ENCODE measurements around the gene TENM4.

The TENM4 gene

DNA sequence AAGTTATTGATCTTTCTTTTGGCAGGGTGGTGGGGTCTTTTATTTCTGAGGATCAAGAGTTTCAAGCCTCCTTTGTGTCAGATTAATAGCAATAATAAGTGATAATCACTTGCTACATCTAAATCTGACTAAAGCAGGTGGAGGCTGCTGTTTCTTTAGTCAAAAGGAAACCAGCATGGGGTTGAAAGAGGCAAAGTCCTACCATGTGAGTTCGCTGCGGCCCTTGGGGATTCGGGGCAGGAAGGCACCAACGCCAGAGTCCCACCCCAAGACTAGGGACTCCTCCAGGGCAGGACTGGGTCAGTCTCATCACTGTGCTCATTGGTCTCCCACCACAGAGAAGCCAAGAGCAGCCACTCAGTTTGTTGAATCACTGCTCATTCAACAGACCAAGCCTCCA, 73.0 kb downstream of the TENM4 start:
- H3K9me3 ChIP-seq (ENCODE audit: control insufficient read depth, low read length) = no peaks in the 10 kb centered on the region
- H3K27ac ChIP-seq (ENCODE audit: low read depth, low read length, severe bottlenecking) = no peak overlapping the region
- no peaks in the 10 kb centered on the region for H3K36me3 ChIP-seq (ENCODE audit: control insufficient read depth, insufficient read depth, low read length)
- H3K4me1 ChIP-seq (ENCODE audit: control insufficient read depth, insufficient read depth, low read length, poor library complexity, severe bottlenecking) = no peaks in the 10 kb centered on the region
- 67 to 96% methylated on average over 4 of the region's 4 CpGs for WGBS, 2 experiments (ENCODE audit: insufficient coverage in 2 of 2)
- no peak overlapping the region for H3K4me3 ChIP-seq (ENCODE audit: extremely low read depth, insufficient read depth, low read length, poor library complexity, severe bottlenecking)

DNA sequence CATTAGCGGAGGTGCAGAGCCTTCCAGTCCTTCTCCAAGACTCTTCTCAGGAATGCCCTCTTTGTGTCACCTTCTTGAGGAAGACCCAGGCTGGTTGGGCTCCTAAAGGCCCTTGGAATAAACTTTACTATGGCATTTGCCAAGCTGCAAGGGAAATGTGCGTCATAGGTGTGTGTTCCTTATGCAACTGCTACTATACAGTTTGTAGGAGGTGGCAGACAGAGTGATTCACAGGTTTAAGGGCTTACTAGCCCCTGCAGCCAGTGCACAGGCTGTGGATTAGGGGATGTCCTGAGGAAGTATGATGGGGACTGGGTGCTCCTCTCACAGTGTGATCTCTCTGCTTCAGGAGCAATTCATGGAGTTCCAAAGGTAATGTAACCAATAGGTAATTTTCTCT, 74.6 kb downstream of the TENM4 start:
- H3K36me3 ChIP-seq (ENCODE audit: control insufficient read depth, insufficient read depth, low read length) = no peaks in the 10 kb centered on the region
- H3K9me3 ChIP-seq (ENCODE audit: control insufficient read depth, low read length) = no peaks in the 10 kb centered on the region
- H3K4me1 ChIP-seq (ENCODE audit: control insufficient read depth, insufficient read depth, low read length, poor library complexity, severe bottlenecking) = no peaks in the 10 kb centered on the region
- WGBS, 2 experiments (ENCODE audit: insufficient coverage in 2 of 2) = 83 to 89% methylated on average over 1 to 2 of the region's 2 CpGs
- no peak overlapping the region for H3K27ac ChIP-seq (ENCODE audit: low read depth, low read length, severe bottlenecking)
- H3K4me3 ChIP-seq (ENCODE audit: extremely low read depth, insufficient read depth, low read length, poor library complexity, severe bottlenecking) = no peak overlapping the region

DNA sequence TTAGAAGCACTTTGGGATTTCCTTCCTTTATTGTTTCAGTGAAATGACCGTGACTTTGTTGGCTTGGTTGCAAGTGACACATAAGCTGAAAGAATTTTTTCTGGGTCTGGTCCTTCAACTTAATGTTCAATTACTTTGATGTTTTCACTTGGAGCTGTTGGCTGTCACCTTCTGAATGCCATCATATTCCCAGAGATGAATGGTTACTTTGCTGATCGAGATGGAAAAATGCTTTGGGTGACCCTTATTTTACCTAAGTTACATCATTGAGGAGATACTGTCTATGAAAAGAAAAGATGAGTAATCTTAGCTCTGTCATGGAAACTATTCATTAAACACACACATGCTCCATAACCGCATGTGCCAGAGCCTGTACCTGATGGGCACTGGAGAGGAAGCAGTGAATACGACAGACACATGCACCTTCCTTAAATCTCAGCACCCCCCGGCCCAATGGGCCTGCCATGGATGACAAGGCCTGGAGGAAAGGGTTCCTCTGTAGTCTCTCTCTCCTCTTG, 76.9 kb downstream of the TENM4 start:
- Histone ChIP-seq H3K27ac (ENCODE audit: low read depth, low read length, severe bottlenecking) (no peak overlapping the region), H3K4me3 (ENCODE audit: extremely low read depth, insufficient read depth, low read length, poor library complexity, severe bottlenecking) (no peak overlapping the region), H3K4me1 (ENCODE audit: control insufficient read depth, insufficient read depth, low read length, poor library complexity, severe bottlenecking) (no peaks in the 10 kb centered on the region), H3K9me3 (ENCODE audit: control insufficient read depth, low read length) (no peaks in the 10 kb centered on the region), H3K36me3 (ENCODE audit: control insufficient read depth, insufficient read depth, low read length) (no peaks in the 10 kb centered on the region)
- 96 to 100% methylated on average over 1 to 4 of the region's 5 CpGs for WGBS, 2 experiments (ENCODE audit: insufficient coverage in 2 of 2)

DNA sequence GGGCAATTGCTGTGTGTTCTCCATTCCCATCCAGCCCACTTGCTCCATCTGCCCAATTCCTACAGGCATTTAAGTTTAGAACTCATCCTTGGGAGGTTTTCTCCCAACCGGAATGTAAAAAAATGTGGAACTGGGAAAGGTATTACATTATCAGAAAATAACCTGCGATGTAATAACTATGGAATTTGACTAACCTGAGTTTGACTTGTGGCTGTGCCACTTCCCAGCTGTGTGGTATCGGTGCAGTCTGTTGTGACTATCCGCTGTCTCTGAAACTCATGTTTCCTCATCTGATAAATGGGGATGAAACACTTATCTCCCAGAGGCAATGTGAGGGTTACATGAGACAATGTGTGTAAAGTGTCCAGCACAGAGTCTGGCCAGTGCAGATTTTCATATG, 77.6 kb downstream of the TENM4 start:
- Histone ChIP-seq H3K4me1 (ENCODE audit: control insufficient read depth, insufficient read depth, low read length, poor library complexity, severe bottlenecking) (no peaks in the 10 kb centered on the region), H3K9me3 (ENCODE audit: control insufficient read depth, low read length) (no peaks in the 10 kb centered on the region), H3K4me3 (ENCODE audit: extremely low read depth, insufficient read depth, low read length, poor library complexity, severe bottlenecking) (no peak overlapping the region), H3K27ac (ENCODE audit: low read depth, low read length, severe bottlenecking) (no peak overlapping the region), H3K36me3 (ENCODE audit: control insufficient read depth, insufficient read depth, low read length) (no peaks in the 10 kb centered on the region)
- 92 to 100% methylated on average over 2 to 3 of the region's 4 CpGs for WGBS, 2 experiments (ENCODE audit: insufficient coverage in 2 of 2)

DNA sequence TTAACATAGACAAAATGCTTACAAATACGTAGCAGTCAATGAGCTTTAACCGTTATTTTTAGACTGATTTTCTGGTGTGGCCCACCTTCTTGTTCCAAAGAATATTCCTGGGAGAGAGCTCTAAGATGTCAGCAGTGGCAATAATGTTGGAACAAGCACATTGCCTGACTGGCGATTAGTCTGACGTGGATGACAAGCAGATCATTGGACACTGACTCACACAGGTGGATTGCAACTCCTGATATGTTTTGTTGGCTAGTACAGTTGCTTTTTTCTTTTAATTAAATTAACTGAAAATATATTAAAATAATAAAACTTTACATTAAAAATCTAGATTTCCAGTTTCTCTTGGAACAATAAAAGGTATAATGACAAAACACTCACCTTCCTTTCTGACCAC, 78.0 kb downstream of the TENM4 start:
- no peak overlapping the region for H3K4me3 ChIP-seq (ENCODE audit: extremely low read depth, insufficient read depth, low read length, poor library complexity, severe bottlenecking)
- no peaks in the 10 kb centered on the region for H3K4me1 ChIP-seq (ENCODE audit: control insufficient read depth, insufficient read depth, low read length, poor library complexity, severe bottlenecking)
- H3K27ac ChIP-seq (ENCODE audit: low read depth, low read length, severe bottlenecking) = no peak overlapping the region
- no peaks in the 10 kb centered on the region for H3K36me3 ChIP-seq (ENCODE audit: control insufficient read depth, insufficient read depth, low read length)
- WGBS, 2 experiments (ENCODE audit: insufficient coverage in 2 of 2) = 89 to 93% methylated on average over 2 to 4 of the region's 4 CpGs
- H3K9me3 ChIP-seq (ENCODE audit: control insufficient read depth, low read length) = no peaks in the 10 kb centered on the region

DNA sequence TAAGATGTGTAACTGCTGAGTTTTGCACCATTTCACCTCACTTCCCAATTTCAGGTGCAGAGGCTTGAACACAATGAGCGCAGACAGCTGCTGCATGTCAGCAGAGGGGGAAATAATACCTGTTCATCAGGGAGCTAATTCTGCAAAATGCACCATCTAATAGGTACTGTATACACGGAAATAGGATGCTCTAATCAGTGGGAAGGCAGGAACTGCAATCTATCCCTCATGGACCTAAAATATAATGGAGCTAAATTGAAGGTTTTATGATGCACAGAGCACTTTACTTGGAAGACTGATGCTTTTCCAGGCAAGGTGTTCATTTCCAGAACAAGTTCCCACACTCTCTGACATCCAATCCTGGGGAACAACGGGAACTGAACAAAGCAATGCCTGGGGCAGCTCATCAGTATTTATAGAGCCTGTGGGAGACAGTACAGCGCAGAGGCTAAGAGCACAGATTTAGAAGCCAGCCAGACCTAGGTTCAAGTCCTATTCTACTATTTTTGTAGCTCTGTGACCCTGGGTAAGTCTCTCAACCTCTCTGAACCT, 78.5 kb downstream of the TENM4 start:
- H3K36me3 ChIP-seq (ENCODE audit: control insufficient read depth, insufficient read depth, low read length) = no peaks in the 10 kb centered on the region
- WGBS, 2 experiments (ENCODE audit: insufficient coverage in 2 of 2) = 87 to 89% methylated on average over 3 of the region's 4 CpGs
- no peak overlapping the region for H3K27ac ChIP-seq (ENCODE audit: low read depth, low read length, severe bottlenecking)
- no peaks in the 10 kb centered on the region for H3K9me3 ChIP-seq (ENCODE audit: control insufficient read depth, low read length)
- no peak overlapping the region for H3K4me3 ChIP-seq (ENCODE audit: extremely low read depth, insufficient read depth, low read length, poor library complexity, severe bottlenecking)
- H3K4me1 ChIP-seq (ENCODE audit: control insufficient read depth, insufficient read depth, low read length, poor library complexity, severe bottlenecking) = no peaks in the 10 kb centered on the region

DNA sequence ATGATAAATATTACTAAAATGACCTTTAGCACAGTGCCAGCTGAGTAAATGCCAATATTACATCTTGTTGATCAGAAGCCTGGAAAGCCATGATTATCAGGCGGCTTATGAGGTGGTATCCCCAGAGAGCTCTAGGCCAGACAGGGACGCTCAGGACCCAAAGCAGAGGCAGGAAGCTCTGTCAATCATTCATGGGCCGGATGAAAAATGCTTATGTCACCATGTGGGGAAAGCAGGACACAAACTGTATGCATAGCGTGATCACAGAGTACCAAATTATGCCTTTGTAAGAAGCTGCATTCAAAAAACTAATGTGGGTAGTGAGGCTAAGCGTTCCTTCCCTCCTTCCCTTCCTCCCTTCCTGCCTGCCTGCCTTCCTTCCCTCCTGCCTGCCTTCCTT, 82.6 kb downstream of the TENM4 start:
- 87 to 91% methylated on average over 3 to 5 of the region's 5 CpGs for WGBS, 2 experiments (ENCODE audit: insufficient coverage in 2 of 2)
- Histone ChIP-seq H3K27ac (ENCODE audit: low read depth, low read length, severe bottlenecking) (no peak overlapping the region), H3K36me3 (ENCODE audit: control insufficient read depth, insufficient read depth, low read length) (no peaks in the 10 kb centered on the region), H3K4me1 (ENCODE audit: control insufficient read depth, insufficient read depth, low read length, poor library complexity, severe bottlenecking) (peaks cover 10% of the 10 kb centered on the region), H3K9me3 (ENCODE audit: control insufficient read depth, low read length) (no peaks in the 10 kb centered on the region), H3K4me3 (ENCODE audit: extremely low read depth, insufficient read depth, low read length, poor library complexity, severe bottlenecking) (no peak overlapping the region)

DNA sequence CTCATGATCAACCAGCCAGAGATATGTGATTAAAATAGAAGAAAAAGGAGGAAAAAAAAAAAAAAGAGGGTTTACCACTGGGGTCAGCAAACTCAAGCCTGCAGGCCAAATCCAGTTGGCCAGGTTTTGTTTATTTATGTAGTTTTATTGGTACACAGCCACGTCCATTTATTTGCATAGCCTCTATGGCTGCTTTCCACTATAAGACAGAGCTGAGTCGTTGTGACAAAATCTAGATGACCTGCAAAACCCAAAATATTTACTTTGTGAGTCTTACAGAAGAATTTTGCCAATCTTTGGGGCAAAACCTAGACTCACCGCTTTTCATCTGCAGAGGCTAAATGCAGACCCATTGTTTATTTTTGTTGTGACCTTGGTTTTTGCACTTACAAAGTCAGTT, 87.1 kb downstream of the TENM4 start:
- H3K4me3 ChIP-seq (ENCODE audit: extremely low read depth, insufficient read depth, low read length, poor library complexity, severe bottlenecking) = no peak overlapping the region
- no peaks in the 10 kb centered on the region for H3K9me3 ChIP-seq (ENCODE audit: control insufficient read depth, low read length)
- H3K36me3 ChIP-seq (ENCODE audit: control insufficient read depth, insufficient read depth, low read length) = no peaks in the 10 kb centered on the region
- peaks cover 15% of the 10 kb centered on the region for H3K4me1 ChIP-seq (ENCODE audit: control insufficient read depth, insufficient read depth, low read length, poor library complexity, severe bottlenecking)
- 75 to 100% methylated on average over 2 to 3 of the region's 3 CpGs for WGBS, 2 experiments (ENCODE audit: insufficient coverage in 2 of 2)
- no peak overlapping the region for H3K27ac ChIP-seq (ENCODE audit: low read depth, low read length, severe bottlenecking)

DNA sequence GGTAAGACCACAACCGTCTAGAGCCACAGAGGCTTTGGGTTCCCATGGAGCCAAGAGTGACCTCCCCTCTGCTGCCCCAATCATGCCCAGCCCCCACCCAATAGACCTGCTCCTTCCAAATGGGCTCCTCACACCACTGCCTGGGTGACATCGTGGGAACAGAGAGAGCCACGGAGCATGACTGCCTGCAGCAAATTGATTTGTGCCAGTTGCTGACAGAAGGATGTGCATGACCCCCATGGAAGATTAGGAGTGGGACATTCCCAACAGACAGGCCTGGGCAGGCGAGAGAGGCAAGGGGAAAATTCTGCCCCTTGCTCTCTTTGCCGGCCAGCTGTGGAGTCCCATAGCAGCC, 88.5 kb downstream of the TENM4 start:
- Histone ChIP-seq H3K27ac (ENCODE audit: low read depth, low read length, severe bottlenecking) (peak overlapping the region; percentile 45), H3K36me3 (ENCODE audit: control insufficient read depth, insufficient read depth, low read length) (no peaks in the 10 kb centered on the region)
- WGBS, 2 experiments (ENCODE audit: insufficient coverage in 2 of 2) = 70 to 71% methylated on average over 4 to 5 of the region's 5 CpGs

DNA sequence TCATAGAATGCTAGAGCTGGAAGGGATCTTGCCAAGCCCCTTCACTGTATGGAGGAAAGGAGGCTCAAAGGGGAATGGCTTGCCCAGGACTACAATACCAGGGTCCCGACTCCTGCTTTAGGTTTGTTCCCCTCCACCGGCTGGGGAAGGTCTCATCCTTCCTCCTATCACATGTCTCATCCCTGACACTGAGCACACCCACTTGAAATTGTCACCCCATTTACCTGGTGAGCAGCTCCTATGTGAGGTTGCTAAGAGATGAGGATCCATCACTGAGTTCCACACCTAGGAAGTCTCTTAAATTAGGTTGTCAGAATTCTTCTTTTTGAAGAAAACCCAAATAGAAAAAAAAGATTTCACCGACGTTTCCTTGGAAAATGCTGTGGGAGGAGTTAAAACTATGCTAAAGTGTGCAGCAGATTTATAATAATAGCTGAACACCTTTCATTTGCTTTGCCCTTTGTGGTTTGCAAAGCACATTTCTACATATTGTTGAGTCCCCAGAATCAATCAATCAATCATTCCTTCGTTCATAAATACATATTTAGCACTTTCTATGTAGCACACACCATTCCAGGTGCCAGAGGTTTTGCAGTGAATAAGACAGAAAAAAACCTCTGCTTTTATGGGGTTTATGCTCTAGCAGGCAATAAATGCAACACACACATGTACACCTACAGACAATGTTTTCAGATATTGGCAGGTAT, 91.7 kb downstream of the TENM4 start:
- no peak overlapping the region for H3K27ac ChIP-seq (ENCODE audit: low read depth, low read length, severe bottlenecking)
- 100% methylated on average over 3 of the region's 5 CpGs; no CpG with 5 or more reads in 1 of the 2 experiments for WGBS, 2 experiments (ENCODE audit: insufficient coverage in 2 of 2)
- no peak overlapping the region for H3K4me3 ChIP-seq (ENCODE audit: extremely low read depth, insufficient read depth, low read length, poor library complexity, severe bottlenecking)
- peaks cover 12% of the 10 kb centered on the region for H3K4me1 ChIP-seq (ENCODE audit: control insufficient read depth, insufficient read depth, low read length, poor library complexity, severe bottlenecking)
- no peaks in the 10 kb centered on the region for H3K36me3 ChIP-seq (ENCODE audit: control insufficient read depth, insufficient read depth, low read length)
- no peaks in the 10 kb centered on the region for H3K9me3 ChIP-seq (ENCODE audit: control insufficient read depth, low read length)

More for the DNA sequence above, 88.5 kb downstream of the TENM4 start:
- Histone ChIP-seq H3K9me3 (ENCODE audit: control insufficient read depth, low read length) (no peaks in the 10 kb centered on the region), H3K4me1 (ENCODE audit: control insufficient read depth, insufficient read depth, low read length, poor library complexity, severe bottlenecking) (peaks cover 15% of the 10 kb centered on the region), H3K4me3 (ENCODE audit: extremely low read depth, insufficient read depth, low read length, poor library complexity, severe bottlenecking) (no peak overlapping the region)

DNA sequence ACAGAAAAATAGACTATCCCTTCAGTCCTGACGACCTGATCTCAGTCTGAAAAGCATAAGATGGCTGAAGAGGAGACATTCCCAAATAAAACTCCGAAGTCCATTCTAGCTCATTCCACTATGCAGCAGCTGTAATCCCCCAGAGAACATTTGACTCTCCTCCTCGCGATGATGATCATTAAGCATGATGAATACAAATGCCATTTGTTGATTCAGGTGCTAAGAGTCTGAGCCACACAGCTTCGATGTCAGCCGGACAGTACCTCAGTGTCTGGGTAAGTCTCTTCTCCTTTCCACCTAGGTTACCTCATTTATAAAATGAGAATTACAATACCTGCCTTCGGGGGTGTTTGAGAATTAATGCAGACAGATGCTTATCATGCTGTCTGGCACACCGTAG, 94.8 kb downstream of the TENM4 start:
- H3K4me1 ChIP-seq (ENCODE audit: control insufficient read depth, insufficient read depth, low read length, poor library complexity, severe bottlenecking) = no peaks in the 10 kb centered on the region
- no peak overlapping the region for H3K27ac ChIP-seq (ENCODE audit: low read depth, low read length, severe bottlenecking)
- WGBS, 2 experiments (ENCODE audit: insufficient coverage in 2 of 2) = 92 to 93% methylated on average over 4 to 6 of the region's 8 CpGs
- H3K36me3 ChIP-seq (ENCODE audit: control insufficient read depth, insufficient read depth, low read length) = no peaks in the 10 kb centered on the region
- H3K4me3 ChIP-seq (ENCODE audit: extremely low read depth, insufficient read depth, low read length, poor library complexity, severe bottlenecking) = no peak overlapping the region
- no peaks in the 10 kb centered on the region for H3K9me3 ChIP-seq (ENCODE audit: control insufficient read depth, low read length)
